Measurements from ENCODE around the gene AFF3. TPM values are rescaled to one million over a fixed set of nuclear protein-coding genes. Genes with fewer than 3 reads are reported as not detected.

Gene AFF3
- total RNA-seq, 1 experiment from 2014 or later = 0.22 TPM

DNA sequence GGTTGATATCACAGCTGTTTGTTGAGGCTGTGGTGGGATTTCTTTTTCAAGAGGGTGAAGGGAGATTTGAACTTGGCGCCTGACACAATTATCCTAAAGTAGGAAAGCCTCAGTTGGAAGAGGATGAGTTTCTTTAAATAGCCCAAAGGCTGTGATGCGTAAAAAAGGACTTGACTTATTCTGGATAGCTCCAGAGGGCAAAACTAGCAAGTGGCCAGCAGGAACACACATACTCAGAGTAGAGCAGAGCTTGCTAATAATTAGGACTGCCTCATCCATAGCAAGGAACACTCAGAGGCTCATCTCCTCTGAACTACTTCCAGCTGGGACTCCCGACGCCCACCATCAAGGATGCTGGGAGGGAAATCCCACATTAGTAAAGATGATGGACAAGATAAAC, 74.0 kb downstream of the AFF3 start:
- H3K4me1 Mint-ChIP-seq = no peaks in the 10 kb centered on the region
- DNase-seq = no peak
- no peak overlapping the region for H2BK20ac ChIP-seq (ENCODE audit: low read depth, low read length, poor library complexity, severe bottlenecking)
- WGBS (ENCODE audit: extremely low coverage, insufficient read length, low lambda C conversion rate) = no CpG with 5 or more reads among the region's 4 CpGs
- H4K8ac ChIP-seq (replicated peaks; ENCODE audit: insufficient read length, low read depth, low read length) = no peak overlapping the region
- H4K5ac ChIP-seq (ENCODE audit: insufficient read length, low read depth, low read length) = no peak overlapping the region
- no peaks in the 10 kb centered on the region for H3K4me1 ChIP-seq (ENCODE audit: insufficient read depth, low read length)
- H2BK120ac ChIP-seq (ENCODE audit: low read depth, low read length, poor library complexity, severe bottlenecking) = no peak overlapping the region
- H2BK12ac ChIP-seq (ENCODE audit: insufficient read length, low read depth, low read length) = no peak overlapping the region
- no peak overlapping the region for H3K4me2 ChIP-seq (ENCODE audit: insufficient read depth, insufficient read length, low read length)
- H2AK5ac ChIP-seq (ENCODE audit: insufficient read length, low read length) = no peak overlapping the region
- H4K20me1 ChIP-seq (ENCODE audit: control insufficient read depth, insufficient read depth, insufficient read length) = no peaks in the 10 kb centered on the region
- H3K79me1 ChIP-seq (ENCODE audit: insufficient read depth, low read depth, low read length, poor library complexity, severe bottlenecking) = no peaks in the 10 kb centered on the region
- TF ChIP-seq CTCF (conservative IDR thresholded peaks at IDR 0.05) = no peak
- H3K27ac ChIP-seq (ENCODE audit: insufficient read length, low read depth, low read length) = no peak overlapping the region
- no peak overlapping the region for H3K14ac ChIP-seq (ENCODE audit: insufficient read depth, low read length)
- H3K79me2 ChIP-seq (ENCODE audit: insufficient read depth, low read length) = no peaks in the 10 kb centered on the region
- no peak overlapping the region for H3K9ac ChIP-seq (ENCODE audit: extremely low read depth, insufficient read length, low read length)
- peaks cover 0 to 3% (median 0%) of the 10 kb centered on the region in 3 experiments; a peak in 2 of 7 replicates for H3K36me3 Mint-ChIP-seq (ENCODE audit: insufficient read depth in 1 of 3, low read depth in 3 of 3)
- H2AFZ ChIP-seq (ENCODE audit: low read length) = no peak overlapping the region
- H3K18ac ChIP-seq (ENCODE audit: insufficient read length, low read depth, low read length) = no peak overlapping the region
- no peak overlapping the region for H3K56ac ChIP-seq (ENCODE audit: insufficient read length, low read depth, low read length)
- H2BK5ac ChIP-seq (ENCODE audit: insufficient read length, low read length) = no peak overlapping the region
- H3K27me3 Mint-ChIP-seq (ENCODE audit: low read depth) = peaks cover 55% of the 10 kb centered on the region
- H3K27ac Mint-ChIP-seq = no peak overlapping the region
- H3K23ac ChIP-seq (ENCODE audit: insufficient read length, low read depth, low read length) = no peak overlapping the region
- H4K91ac ChIP-seq (ENCODE audit: insufficient read length, low read depth, low read length) = no peak overlapping the region
- no peak overlapping the region for H3K4ac ChIP-seq (ENCODE audit: low read depth, low read length)
- H3K9me3 Mint-ChIP-seq = peaks cover 3 to 9% of the 10 kb centered on the region in 2 experiments
- H3K9me3 ChIP-seq (ENCODE audit: control insufficient read depth, low read depth, low read length) = no peaks in the 10 kb centered on the region
- H3K23me2 ChIP-seq (ENCODE audit: insufficient read length, low read depth, low read length, poor library complexity, severe bottlenecking) = no peaks in the 10 kb centered on the region
- no peak overlapping the region for H3T11ph ChIP-seq (ENCODE audit: low read length)
- no peak overlapping the region for H3K4me3 Mint-ChIP-seq
- no peaks in the 10 kb centered on the region for H3K27me3 ChIP-seq (ENCODE audit: insufficient read depth, low read length)
- H2BK15ac ChIP-seq (ENCODE audit: low read depth, low read length) = no peak overlapping the region
